ENCODE results near the gene C1QTNF3.

- TF ChIP-seq CTCF (IDR thresholded peaks at IDR 0.05) (no peak), POLR2AphosphoS5 (IDR thresholded peaks at IDR 0.05) (no peak), POLR2A (IDR thresholded peaks at IDR 0.05) (no peak)
These were observed 8.3 kb downstream of the C1QTNF3 start for GRCh38 chr5:34034534-34035327.
